ENCODE data around the gene MOB3A.

DNA sequence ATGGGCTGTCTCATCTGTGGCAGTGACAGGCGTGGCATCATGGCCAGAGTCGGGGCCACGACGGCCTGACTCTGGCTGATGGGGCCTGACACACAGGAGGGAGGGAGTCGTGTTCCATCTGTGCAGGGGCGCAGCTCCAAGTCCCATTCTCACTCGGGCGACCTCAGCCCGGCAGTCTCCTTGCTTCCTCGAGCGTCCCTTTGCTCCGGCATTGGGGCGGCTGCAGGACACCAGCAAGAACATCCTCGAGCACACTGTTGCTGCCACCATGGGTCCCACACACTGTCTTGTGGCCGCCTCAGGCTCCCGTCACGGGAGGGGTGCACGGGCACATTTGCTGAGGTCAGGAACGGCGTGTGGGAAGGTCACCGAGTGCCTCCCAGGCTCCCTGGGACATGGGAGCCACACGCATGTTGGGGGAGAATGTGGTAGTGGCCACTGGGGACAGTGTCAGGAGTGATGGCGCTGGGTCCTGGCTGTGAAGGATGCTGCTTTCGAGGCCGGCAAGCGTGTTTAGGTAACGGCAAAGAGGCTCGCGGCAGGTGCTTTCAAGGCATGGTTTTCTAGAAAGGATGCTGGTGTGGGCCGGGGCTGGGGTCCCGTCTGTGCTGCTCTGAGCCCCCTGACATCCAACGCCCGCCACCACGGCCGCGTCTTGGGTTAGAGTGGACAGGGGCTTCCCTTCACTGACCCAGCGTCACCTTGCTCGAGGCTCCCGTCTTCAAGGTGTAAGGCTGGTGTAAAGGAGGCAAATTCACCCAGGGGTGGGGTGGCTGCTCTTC is 4.0 kb upstream of the MOB3A start:
- TF ChIP-seq POLR2AphosphoS5 (IDR thresholded peaks at IDR 0.05; ENCODE audit: low read depth, low read length) (peak; percentile 51), POLR2A (IDR thresholded peaks at IDR 0.05; ENCODE audit: low read depth, low read length) (no peak)

Data from GM12892 (cell line).